Measurements from ENCODE around the gene SHANK3.
"Not testable (repeated sequence)": the region's sequence is repeated elsewhere in the genome, so short reads cannot be mapped to it uniquely, and the experiment has no call there.

SHANK3 gene

DNA sequence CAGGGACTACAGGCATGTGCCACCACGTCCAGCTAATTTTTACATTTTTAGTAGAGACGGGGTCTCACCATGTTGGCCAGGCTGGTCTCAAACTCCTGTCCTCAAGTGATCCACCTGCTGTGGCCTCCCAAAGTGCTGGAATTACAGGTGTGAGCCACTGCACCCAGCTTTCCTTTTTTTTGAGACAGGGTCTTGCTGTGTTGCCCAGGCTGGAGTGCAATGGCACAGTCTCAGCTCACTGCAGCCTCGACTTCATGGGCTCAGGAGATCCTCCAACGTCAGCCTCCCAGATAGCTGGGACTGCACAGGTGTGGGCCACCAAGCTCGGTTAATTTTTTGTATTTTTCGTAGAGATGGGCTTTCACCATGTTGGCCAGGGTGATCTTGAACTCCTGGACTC lies 18.0 kb upstream of the SHANK3 start:
- not testable (repeated sequence) for DNase-seq (ENCODE audit: low read depth)

DNA sequence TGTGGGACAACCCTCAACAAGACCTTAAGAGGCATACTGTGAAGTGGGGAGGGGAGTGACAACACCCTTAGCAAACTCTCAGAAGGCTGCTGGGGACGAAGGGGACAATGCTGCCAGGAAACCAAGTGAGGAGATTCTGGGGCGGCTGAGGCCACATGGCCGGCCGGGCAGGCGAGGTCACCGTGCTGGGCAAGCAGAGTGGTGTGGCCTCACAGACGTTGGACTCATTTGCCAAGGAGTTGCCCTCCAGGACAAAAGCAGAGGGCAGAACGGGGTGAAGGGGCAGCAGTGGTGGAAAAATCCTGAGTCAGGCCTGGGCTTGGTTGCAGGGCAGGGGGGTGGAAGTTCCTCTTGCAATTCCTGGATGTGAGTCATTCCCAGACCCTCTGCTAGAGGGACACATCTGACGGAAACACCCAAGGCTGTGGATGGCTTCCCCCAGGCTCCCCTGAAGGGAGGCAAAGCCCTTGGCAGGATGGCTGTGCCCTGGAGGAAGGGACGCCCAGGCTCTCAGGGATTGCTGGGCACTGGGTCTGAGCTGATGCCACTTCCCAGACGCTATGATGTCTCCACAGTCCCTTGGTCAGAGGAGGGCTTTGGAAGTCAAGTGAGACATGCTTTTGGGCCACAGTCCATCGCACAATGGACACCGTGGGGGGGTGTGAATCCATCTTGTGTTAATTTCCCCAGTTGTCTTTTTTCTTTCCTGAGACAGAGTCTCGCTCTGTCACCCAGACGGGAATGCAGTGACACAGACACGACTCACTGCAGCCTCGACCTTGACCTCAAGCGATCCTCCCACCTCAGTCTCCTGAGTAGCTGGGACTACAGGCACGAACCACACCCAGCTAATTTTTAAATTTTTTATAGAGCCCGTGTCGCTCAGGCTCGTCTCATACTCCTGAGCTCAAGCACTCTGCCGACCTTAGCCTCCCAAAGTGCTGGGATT lies 16.2 kb upstream of the SHANK3 start:
- DNase-seq (ENCODE audit: low read depth) = no peak

DNA sequence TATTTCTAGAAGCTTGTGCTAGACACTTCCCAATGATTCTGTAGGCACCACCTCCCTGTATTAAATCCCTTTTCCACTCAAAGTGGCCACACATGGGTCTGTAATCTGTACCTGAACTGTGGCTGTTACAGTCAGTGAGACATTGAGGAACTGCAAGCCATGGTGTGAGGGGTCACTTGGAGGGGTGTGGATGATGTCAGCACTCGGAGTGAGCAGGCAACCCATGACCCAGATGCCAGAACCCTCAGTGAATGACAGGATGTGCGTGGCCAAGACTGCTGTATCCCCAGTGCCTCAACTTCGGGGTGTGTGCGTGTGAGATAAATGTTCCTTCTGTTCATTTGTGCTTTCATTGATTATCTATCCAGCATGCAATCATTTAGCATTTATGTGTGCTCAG lies 14.7 kb upstream of the SHANK3 start:
- no peak for DNase-seq (ENCODE audit: low read depth)

DNA sequence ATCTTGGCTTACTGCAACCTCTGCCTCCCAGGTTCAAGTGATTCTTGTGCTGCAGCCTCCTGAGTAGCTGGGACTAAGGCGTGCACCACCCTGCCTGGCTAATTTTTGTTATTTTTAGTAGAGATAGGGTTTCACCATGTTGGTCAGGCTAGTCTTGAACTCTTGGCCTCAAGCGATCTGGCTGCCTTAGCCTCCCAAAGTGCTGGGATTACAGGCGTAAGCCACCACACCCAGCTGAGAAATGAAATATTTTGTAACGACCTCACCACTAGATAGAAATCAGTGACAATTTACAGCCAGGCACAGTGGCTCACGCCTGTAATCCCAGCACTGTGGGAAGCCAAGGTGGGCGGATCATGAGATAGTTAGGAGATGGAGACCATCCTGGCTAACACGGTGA lies 12.9 kb upstream of the SHANK3 start:
- DNase-seq (ENCODE audit: low read depth) = not testable (repeated sequence)

DNA sequence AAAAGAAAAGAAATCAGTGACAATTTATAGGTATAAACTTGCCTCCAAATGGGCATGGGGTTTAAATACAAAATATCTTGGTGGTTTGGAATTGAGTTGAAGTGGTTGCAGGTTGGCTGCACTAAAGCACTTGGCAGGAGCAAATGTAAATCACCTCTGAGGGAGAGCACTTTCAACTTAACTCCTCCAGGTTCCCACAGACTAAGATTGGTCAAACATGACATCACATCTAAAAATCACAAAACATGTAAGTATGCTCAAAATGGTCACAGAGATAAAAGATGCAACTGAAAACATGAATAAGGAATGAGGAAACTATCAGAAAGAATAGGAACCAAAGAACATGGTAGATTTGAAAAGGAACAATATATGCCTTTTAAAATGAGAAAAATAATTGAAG lies 12.3 kb upstream of the SHANK3 start:
- DNase-seq (ENCODE audit: low read depth) = no peak

DNA sequence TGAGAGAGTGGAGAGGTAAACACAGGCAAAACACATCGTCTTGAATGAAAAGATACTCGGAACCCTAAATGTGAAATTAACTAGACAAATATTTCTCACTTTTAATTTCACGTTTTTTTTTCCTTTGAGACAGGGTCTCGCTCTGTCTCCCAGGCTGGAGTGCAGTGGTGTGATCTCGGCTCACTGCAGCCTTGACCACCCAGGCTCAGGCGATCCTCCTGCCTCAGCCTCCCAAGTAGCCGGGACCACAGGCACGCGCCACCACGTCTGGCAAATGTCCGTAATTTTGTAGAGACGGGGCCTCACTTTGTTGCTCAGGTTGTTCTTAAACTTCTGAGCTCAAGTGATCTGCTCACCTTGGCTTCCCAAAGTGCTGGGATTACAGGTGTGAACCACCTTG lies 7.4 kb upstream of the SHANK3 start:
- no peak for DNase-seq (ENCODE audit: low read depth)

DNA sequence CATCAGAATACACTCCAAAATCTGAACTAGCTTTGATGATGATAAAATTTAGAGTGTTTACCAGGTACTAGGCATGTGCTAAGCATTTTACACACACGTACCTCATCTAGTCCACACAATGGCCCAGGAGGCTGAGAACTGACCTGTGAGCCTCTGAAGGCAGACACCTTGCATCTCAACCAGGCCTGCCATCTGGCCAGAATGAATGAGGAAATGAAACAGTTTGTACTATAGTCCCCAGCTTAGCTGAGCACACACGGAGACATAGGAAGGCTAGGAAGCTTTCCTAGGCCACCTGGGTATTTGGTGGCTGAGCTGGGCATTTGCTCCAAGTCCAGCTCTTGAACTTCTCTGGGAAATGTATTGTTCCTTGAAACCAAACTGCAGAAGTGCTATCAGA lies 6.9 kb upstream of the SHANK3 start:
- no peak for DNase-seq (ENCODE audit: low read depth)

DNA sequence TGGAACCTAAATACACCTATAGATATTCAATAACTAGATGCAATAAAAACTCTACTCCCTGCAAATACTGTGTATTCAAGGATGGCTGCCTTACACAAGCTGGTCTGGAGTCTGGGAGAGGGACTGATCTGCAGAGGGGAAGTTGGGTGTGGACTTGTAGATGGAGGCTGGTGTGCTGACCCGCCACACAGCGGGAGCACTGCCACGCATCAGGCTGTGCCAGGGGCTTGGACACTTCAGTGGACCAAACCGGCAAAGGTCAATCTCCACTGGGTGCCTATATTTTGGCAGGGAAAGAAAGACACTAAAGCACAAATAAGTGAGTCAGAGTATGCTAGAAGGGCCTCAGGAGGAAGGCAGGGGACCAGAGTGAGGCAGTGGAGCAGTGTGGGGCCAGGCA lies 2.1 kb upstream of the SHANK3 start:
- no peak for DNase-seq (ENCODE audit: low read depth)

DNA sequence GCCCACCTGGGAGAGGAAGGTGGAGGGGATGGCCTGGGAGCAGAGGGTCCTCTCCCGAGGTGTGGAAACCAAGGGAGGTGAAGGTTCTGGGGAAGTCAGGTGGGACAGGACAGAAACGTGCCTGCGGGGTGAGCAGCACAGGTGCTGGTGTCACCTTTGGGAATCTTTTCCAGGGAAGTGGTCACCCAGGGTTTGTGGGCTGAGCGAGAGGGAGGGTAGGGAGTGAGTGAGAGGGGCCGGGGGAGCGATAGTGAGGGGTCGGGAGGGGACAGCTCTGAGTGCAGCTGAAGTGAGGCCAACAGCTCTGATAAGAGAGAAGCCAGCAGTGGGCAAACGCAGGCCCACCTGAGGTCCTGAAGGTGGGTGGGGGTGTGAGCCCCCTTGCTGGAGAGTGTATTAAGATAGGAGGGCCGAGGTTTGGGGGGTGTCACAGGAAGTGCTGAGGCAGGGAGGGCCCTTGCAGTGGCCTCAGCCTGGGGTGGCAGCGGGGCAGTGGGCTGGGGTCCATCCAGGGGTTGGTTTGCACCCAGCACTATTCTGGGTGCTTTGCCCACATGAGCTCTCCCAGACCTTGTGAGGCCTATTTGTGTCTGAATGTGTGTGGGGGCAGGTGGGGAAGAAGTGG lies 1.6 kb upstream of the SHANK3 start:
- DNase-seq (ENCODE audit: low read depth) = no peak

DNA sequence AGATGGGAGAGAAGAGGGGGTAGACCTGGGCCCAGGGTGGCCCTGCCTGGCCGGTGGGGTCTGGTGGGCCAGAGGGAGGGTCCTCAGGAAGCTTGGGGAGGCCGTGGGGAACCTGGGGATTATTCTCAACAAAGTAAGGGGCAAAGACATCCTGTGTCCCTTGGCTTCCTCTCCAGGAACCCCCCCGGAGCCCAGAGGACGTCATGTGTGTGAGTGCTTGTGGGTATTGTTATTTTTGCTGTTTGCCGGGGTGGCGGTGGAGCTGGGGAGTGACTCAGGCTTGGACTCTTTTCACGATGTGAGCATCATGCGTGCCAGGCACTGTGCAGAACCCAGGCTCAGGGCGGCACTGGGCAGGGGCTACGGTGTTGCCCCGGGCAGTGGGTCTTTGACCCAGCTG lies 982 bp upstream of the SHANK3 start:
- no peak for DNase-seq (ENCODE audit: low read depth)

DNA sequence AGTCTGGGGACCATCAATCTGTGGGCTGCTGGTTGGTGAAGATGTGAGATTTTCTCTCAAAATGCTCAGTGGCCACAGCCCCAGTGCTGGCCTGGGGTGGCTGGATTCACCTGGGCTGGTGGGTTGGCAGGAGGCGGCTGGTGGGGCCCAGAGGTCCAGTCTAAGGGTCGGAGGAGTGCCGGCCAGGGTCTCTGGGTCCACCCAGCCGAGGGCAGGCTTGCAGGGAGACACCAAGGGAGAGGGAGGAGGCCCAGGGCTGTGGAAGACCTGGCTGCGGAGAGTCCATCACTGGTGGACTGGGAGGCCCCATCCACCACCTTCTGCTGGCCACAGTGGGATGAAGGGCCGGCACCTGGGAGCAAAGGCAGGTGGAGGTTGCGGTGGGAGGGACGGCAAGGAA lies 582 bp upstream of the SHANK3 start:
- DNase-seq (ENCODE audit: low read depth) = no peak

DNA sequence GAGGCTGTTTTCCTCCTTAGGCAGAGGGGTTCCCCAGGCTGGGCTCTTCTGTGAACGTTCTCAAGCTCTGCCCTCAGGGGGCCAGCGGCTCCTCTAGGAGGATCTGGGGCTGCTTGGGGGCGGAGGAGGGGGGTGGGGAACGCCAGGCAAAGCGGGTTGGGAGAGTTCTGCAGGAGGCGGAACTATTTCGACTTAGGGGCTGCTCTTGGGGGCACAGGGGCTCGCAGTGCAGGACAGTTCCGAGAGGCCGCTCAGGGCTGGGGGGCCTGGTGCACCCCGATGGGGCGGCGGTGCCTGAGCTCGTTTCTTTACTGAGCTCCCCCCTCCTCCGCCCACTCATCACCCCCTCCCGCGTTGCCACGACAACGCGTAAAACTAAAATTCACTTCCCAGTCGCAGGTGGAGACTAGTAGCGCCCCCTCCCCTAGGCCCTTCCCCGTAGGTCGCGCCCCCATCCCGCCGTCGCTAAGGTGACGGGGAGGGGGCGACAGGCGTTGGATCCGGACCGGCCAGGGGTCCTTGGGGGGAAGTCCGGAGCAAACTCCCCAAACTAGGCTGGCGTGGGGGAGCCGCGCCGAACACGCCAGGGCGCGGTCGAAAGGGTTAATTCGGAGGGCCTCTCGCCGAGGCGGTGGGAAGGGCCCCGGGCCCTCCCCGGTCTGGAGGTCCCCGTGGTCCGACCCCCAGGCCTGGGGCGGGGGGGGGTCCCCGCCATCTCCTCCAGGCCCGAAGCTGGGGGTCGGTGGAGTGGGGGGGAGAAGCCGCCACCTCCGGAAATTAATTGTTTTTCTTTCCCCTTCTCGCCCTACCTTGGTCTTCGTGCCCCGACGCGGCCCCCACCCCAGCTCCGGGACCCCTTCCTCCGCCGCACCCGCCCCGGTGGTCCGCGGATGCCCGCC lies 857 bp downstream of the SHANK3 start:
- DNase-seq (ENCODE audit: low read depth) = no peak

DNA sequence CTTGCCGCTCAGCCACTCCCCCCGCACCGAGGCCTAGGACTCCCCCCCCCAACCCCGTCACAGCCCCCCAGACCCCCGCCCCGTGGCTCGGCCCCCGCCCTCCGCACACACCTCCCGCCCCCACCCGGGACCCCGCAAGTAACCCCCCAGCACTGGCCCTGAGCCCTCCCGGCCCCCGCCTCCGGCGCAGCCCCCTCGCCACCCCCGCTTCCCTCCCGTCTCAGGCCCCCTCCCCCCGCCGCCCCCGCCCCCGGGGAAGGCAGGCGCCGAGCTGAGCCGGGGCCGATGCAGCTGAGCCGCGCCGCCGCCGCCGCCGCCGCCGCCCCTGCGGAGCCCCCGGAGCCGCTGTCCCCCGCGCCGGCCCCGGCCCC lies 1.5 kb downstream of the SHANK3 start:
- DNase-seq (ENCODE audit: low read depth) = no peak

DNA sequence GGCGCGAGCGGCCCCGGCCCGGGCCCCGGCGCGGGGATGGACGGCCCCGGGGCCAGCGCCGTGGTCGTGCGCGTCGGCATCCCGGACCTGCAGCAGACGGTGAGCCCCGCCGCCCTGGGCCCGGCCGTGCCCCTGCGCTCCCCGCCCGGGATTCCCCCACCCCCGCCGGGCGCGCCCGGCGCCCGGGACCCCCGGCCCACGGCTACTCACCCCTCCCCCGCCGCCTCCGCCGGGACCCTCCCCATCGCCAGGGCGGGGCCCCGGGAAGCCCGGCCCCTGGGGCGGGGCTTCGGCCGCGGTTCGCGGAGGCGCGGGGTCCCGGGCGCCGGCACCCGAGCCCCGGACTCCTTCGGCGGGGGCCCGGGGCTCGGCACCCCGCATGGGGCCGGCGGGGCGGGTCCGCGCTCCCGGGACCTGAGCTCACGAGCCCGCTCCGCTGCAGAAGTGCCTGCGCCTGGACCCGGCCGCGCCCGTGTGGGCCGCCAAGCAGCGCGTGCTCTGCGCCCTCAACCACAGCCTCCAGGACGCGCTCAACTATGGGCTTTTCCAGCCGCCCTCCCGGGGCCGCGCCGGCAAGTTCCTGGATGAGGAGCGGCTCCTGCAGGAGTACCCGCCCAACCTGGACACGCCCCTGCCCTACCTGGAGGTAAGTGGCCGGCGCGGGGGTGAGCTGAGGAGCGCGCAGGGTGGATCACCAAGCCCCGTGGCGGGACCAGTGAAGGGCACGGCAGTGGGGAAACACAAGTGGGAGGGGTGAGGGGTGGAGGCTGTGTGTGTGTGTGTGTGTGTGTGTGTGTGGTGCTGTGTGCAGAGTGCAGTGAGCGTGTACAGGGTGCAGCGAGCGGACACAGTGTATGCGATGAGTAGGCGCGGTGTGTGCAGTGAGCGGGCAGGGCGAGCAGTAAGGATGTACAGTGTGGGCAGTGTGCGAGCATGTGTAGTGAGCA lies 2.3 kb downstream of the SHANK3 start:
- no peak for DNase-seq (ENCODE audit: low read depth)

DNA sequence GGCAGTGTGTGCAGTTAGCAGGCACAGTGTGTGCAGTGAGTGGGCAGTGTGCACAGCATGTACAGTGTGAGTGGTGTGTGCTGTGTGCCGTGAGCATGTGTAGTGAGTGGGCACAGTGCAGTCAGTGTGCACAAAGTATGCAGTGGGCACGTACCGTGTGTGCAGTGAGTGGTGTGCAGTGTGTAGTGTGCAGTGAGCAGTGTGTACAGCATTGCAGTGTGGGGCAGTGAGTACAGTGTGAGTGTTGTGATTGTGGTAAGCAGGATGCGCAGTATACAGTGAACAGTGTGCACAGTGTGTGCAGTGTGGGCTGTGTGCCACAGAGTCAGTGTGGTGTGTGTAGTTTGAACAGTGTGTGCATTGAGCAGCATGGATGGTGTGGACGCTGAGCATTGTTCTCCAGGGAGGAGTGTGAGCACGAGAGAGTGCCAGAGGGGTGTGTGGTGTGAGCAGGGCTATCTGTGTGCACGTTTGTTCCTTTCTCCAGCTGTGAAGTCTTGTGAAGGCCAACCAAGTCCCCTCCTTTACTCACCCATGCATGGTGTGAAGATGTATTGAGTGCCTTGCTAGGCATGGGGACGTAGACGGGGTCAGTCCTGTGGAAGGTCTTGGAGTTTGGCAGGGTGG lies 3.0 kb downstream of the SHANK3 start:
- DNase-seq (ENCODE audit: low read depth) = no peak

DNA sequence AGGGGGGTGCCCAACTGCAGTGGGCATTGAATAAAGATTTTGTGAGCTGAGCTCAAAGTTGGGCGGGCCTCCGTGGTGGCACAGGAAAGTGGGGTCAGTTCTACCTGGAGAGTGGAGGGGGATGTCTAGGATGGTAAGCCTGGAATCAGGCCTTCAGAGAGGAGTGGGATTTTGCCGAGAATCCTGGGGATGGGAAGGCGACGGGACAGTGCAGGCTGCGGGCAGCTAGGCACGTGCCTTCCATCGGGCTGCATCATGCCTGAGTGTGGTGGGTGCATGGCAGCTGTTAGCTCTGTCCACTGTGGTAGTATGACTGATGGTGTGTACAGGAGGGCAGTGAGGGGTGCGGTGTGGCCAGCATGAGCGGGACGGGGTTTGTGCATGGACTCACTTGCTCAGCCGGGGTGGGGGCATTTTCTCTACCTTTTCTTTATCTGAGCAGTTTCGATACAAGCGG lies 3.6 kb downstream of the SHANK3 start:
- no peak for DNase-seq (ENCODE audit: low read depth)

DNA sequence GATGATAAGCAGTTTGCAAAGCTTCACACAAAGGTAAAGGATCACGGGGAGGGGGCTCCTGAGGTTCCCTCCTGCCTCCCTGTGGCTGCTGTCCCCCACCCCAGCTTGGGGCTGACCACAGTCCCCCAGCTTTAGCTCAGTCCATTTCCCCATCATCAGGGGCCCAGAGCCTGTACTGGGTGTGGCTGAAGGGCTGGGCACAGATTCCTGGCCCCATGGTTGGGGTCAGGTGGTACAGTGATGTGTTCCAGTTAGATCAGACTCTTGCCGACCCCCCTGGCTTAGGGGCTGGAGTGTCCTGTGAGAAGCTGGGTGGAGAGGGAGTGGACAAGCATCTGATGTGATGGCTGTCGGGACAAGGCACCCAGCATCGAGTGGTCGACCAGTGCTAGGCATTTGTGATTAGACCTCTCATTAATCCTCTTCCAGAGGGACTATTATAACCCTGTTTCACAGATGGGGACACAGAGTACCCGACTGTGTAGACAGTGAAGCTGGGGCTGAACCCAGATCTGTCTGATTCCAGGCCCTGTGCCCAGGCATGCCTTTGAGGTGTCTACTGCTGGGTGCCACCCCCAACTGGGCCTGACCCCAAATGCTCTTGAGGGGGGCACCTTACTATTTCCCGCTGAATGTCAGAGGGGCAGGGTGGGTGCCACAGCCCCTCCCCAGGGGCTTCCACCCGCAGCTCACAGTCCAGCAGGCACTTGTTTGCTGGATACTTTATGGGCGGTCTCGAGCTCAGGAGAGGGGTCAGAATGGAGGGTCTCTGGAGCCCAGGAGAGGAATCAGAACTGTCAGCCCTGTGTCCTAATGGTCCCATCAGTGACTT lies 4.3 kb downstream of the SHANK3 start:
- DNase-seq (ENCODE audit: low read depth) = no peak

DNA sequence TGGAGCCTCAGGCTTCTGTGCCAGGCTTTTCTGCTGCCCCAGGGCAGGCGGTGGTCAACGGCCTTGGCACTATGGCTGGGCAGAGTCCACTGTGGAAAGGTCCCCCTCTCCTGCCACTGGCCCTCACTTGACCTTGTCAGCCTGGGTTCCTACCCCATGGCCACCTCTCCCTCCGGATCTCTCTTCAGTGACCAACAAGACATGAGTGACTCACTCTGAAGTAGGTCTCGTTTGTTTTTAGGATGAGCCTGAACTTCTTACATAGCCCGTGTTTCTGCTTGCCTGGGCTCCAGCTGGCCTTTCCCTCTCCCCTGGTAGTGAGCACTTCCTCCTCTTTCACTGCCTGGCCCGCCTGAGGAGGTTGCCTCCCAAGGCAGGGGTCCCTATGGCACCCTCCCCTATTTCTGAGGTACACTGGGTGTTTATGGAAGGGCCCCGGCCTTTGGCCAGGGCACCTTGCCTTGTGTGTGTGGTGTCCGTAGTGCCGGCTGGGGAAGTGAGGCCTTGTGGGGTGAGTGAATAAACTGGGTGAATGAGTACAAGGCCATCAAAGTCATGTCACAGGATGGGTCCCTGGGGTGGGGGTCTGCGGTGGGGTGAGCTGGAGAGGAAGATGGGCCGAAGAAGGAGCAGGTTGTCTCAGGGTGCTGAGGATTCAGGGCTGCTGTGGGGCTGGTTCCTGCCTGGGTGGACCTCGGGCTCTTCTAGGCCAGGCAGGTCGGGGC lies 5.0 kb downstream of the SHANK3 start:
- no peak for DNase-seq (ENCODE audit: low read depth)

DNA sequence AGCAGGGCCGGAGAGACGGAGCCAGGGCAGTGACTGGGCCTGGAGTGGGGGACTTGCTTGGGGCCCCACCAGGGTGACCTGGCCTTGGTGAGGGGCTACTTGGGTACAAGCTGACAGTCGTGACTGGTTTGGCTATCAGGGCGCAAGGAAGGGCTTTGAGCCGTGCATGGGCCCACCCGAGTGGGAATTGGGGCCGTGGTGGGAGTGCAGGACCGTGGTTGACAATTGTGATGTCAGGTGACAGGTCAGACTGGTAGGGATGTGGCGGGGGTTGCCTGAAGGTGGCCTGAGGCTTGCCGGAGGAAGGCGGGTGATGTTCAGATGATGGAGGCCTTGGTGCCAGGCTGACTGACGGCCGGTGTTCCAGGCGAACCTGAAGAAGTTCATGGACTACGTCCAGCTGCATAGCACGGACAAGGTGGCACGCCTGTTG lies 5.6 kb downstream of the SHANK3 start:
- DNase-seq (ENCODE audit: low read depth) = no peak

Data from activated T-helper 9 cell treated with anti-CD3 and anti-CD28 coated beads, Interleukin-2, amount 50 U/mL, for 16 hours (primary cell).